PFSK-1 (cell line): Measurements from ENCODE around the gene THOC7.

ENCODE experiments used
- FOXP2 ChIP-seq: optimal IDR thresholded peaks from 2 replicates; pipeline ENCODE3; 2011; ENCODE audit warnings: borderline replicate concordance, control low read depth, inconsistent platforms; ENCODE audit not compliant: insufficient read depth; ENCODE audit errors: extremely low read length, extremely low read depth
- POLR2AphosphoS5 ChIP-seq: IDR thresholded peaks from 2 replicates; pipeline ENCODE4 v1.6.1; 2012; ENCODE audit warnings: low read depth, mild to moderate bottlenecking, control low read depth, low read length, moderate library complexity
- REST ChIP-seq, 2 experiments: IDR thresholded peaks; 2 replicates each; pipeline versions ENCODE4 v1.6.1 to v1.8.0; 2011 to 2012; ENCODE audit warnings: low read depth in 2 of 2, low read length in 2 of 2, control low read depth in 1 of 2, inconsistent platforms in 1 of 2, mild to moderate bottlenecking in 1 of 2, moderate library complexity in 1 of 2; ENCODE audit not compliant: insufficient read depth in 1 of 2
- SIN3A ChIP-seq: IDR thresholded peaks from 2 replicates; pipeline ENCODE4 v1.6.1; 2012; ENCODE audit warnings: mild to moderate bottlenecking, low read length, moderate library complexity, borderline replicate concordance; ENCODE audit not compliant: insufficient read depth
- TAF1 ChIP-seq: IDR thresholded peaks from 2 replicates; pipeline ENCODE4 v1.6.1; 2012; ENCODE audit warnings: low read length, control low read depth, borderline replicate concordance; ENCODE audit not compliant: insufficient read depth

THOC7 gene

DNA sequence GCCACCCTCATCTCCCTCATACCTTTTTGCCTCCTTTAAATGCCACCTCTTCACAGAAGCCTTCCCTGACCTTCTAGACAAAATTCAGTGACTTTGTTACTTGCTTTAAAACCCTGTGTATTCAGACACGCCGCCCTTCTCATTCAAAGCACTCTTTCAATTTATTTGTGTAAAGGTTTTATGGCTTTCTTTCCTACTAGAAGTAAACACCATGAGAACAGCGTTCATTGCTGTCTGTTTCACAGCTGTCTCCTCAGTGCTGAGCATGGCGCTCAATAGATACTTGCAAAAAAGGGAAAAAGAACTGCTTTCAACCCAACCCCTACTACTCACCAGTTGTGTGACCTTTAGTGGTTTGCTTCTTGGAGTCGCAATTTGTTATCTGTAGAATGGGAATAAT lies 17.0 kb upstream of the THOC7 start:
- TF ChIP-seq REST (IDR thresholded peaks at IDR 0.05; ENCODE audit: insufficient read depth in 1 of 2, low read depth in 2 of 2, low read length in 2 of 2), result no peak
- TF ChIP-seq FOXP2, result no peak
- TF ChIP-seq SIN3A, result no peak
- no peak for TF ChIP-seq POLR2AphosphoS5
- TF ChIP-seq TAF1, result no peak

- TF ChIP-seq SIN3A (no peak), TAF1 (no peak), POLR2AphosphoS5 (no peak), FOXP2 (no peak), REST (IDR thresholded peaks at IDR 0.05; ENCODE audit: insufficient read depth in 1 of 2, low read depth in 2 of 2, low read length in 2 of 2) (no peak)
Measured at GRCh38 chr3:63878394-63879060, 14.9 kb upstream of the THOC7 start.

- TF ChIP-seq TAF1 (no peak), FOXP2 (no peak), POLR2AphosphoS5 (no peak), SIN3A (no peak), REST (IDR thresholded peaks at IDR 0.05; ENCODE audit: insufficient read depth in 1 of 2, low read depth in 2 of 2, low read length in 2 of 2) (no peak)
Measured at GRCh38 chr3:63877737-63878393, 14.3 kb upstream of the THOC7 start.

DNA sequence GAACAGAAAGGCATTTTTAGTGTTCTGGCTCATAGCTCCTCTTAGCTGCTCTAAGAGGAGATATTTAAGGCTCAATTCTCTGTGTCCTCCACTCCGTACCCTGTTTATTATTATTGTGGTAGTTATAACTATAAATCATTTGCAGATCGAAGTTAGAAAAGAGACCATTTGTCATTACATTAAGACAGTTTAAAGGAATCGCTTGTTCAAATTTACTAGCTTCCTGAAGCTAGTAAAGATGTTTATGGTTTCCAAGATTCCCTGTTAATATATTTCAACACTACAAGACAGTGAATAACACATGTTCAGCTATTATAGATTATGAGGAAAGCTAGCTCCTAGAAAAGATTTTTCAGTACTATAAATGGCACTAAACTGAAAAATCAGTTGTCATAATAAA lies 12.7 kb upstream of the THOC7 start:
- TF ChIP-seq SIN3A, result no peak
- no peak for TF ChIP-seq FOXP2
- no peak for TF ChIP-seq REST (IDR thresholded peaks at IDR 0.05; ENCODE audit: insufficient read depth in 1 of 2, low read depth in 2 of 2, low read length in 2 of 2)
- TF ChIP-seq POLR2AphosphoS5, result no peak
- TF ChIP-seq TAF1, result no peak
